T-helper 1 cell treated with Interleukin-12 subunit alpha and Interleukin-12 subunit beta and Interleukin-4 antibody, amounts not matched to agents 30 ng/mL and 1 ng/mL, for 36 hours (primary cell): Measurements from ENCODE around the gene CSNK2A3. TPM values are rescaled to one million over a fixed set of nuclear protein-coding genes. Genes with fewer than 3 reads are reported as not detected.
"Not testable (repeated sequence)": the region's sequence is repeated elsewhere in the genome, so short reads cannot be mapped to it uniquely, and the experiment has no call there.

Experiments
- intact Hi-C: fragments of 100-400 bp; cut with micrococcal nuclease; formaldehyde crosslinking; loops from one replicate; pipeline ENCODE4 v1.15.1; 2024
- total RNA-seq: library from RNA; stranded (reverse); gene quantifications from 2 replicates; pipeline ENCODE4 v1.2.3, GENCODE V29; 2022

The CSNK2A3 gene
- total RNA-seq, 1 donor from 2014 or later = 1.1 TPM

DNA sequence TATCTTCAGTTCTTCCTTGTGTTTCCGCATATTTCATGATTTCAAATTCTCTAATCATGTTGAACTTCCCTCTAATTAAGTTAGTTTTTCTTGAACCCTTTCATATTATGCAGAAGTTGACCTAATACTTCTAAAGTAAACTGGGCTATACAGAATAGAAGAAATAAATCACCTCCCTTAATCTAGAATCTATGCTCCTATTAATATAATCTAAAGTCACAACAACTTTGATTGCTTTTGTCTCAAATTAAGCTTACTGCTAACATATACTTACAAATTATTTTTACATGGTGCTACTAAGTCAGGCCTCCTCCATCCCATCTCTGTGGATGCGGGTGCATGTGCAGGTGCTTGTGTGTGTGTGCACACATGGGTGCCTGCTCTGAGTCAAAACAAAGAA, 27.3 kb upstream of the CSNK2A3 start:
- intact Hi-C loops = no loop called here

DNA sequence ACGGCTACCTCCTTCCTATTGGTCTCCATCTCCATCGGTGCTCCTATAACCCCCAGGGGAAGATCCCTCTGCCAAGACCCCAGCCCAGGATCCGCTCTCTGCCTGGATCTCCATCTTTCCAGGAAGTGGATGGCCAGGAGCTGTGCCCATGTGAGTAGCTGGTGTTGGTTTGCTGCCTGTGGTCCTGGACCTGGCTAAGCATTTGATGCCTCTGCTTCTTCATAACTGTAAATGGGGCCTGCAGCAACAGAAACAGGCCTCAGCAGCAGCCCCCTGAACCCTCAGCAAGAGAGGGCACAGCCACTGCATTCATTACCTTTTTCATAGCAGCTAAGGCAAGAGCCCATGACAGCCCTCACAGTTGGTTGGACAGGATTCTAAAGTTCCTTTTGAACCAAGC, 26.6 kb upstream of the CSNK2A3 start:
- intact Hi-C loops = no loop called here

DNA sequence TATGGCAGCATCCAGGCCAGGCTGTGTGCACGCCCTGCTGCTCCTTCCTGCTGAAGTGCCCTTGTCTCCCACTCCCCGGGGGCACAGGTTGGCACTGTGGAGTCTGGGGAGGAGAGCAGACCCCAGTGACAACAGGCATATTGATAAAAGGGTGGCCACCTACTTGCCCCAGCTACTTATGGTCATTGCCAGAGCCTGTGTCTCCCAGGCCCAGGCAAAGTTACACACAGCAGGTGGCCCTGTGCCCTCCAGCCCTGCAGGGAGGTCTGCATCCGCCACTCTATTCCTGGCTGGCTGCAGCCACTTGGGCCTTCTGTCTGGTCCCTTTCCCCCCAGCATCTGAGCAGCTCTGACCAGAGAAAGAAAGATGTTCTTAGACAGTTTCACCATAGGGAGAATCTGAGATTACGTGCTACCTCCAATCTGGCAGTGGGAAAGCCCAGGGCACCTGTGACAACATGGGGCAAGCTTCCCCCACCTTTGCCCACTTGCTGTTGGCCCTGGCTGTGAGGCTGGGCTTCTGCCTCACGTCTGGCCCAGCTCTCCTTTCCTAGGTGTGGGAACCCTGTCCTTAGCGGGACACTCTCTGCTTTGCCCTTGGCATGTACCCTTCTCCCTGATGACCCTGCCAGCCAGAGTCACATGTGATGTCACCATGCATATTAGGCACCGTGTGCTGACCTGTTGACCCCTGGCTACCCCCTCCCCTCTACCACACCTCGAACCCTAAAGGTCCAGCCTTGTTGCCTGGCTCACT, 25.3 kb upstream of the CSNK2A3 start:
- intact Hi-C loops = no loop called here

DNA sequence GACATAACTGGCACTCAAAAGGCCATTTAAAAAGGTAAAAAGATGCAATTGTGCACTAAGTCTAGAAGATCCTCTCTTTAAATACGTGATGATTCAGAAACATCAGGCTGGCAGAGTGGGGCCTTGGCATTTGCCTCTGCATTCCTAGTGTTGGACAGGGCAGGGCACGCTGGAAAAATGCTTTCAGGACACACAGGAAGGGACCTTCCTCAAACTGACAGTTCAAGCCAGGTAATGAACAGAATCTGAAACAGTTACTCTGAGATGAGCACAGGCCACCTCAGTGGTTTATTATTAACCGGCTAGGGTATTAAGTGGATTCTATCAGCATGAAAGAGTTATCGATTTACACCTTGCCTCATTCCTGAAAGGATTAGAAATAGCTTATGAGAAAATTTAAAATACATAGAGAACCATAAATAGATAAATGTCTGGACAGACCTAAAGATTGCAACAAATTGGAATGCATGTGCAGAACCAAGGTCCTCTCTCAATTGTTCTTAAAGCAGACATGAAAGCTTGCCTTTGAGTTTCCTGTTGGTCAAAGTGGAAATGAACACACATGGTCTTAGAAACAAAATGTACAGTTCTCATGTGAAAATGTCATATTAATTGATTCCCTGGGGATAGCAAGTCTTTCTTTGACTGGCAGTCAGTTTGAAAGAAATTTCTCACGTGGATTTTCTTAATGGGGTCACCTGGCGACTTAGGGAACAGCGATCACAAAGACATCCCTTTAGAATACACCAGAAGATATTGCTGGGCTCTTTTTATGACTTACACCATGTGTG, 21.5 kb upstream of the CSNK2A3 start:
- intact Hi-C loops = no loop called here

DNA sequence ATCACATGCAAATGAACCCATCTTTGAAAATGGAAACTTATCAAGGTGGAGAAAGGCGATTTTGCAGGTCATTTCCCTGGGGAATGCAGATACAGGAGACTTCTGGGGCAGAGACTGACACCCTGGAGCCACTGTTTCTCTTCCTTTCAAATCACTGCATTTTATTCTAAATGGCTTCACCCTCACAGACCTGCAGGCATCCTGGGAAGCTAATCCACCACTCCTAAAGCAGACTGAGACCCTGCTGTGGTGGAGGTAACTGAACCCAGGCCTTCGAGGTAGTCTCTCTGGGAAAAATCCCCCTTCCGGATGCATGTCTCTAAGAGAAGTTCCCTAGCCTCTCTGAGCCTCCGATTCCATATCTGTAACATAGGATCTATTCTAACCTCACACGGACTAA, 20.9 kb upstream of the CSNK2A3 start:
- intact Hi-C loops = no loop called here

DNA sequence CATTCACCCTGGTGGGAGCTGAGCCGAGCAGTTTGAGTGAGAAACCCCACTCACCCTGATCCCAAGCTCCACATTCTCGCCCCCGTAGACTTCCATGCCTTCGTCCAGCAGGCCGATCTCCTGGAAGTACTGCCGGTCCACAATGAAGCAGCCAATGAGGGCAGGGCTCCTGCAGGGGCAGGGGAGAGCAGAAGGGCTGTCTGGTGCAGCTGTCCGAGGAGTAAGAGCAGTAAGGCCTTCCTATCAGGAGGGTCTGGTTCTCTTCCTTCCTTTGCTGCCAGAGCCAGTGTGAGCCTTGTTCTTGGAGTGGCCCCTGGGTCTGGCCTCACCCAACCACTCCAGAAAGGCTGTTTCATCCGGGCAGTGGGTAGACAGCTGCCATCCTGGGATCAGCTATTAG, 19.4 kb upstream of the CSNK2A3 start:
- intact Hi-C loops = no loop called here

DNA sequence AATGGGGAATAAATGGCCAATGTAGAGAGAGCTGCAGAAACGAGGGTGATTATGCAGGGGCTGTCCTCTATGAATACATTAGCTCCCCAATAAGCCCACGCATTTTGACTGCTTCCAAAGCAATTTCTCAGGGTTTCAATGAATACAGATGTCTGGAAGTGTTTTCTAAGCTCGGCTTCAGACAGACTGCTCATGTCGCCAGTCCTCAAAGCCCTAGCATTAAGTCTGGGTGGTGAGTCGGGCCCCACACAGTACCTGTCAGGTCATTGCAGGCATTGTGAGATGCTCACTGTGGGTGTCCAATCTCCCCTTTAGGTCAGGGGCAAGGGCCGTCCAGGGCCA, 17.9 kb upstream of the CSNK2A3 start:
- intact Hi-C loops = no loop called here

DNA sequence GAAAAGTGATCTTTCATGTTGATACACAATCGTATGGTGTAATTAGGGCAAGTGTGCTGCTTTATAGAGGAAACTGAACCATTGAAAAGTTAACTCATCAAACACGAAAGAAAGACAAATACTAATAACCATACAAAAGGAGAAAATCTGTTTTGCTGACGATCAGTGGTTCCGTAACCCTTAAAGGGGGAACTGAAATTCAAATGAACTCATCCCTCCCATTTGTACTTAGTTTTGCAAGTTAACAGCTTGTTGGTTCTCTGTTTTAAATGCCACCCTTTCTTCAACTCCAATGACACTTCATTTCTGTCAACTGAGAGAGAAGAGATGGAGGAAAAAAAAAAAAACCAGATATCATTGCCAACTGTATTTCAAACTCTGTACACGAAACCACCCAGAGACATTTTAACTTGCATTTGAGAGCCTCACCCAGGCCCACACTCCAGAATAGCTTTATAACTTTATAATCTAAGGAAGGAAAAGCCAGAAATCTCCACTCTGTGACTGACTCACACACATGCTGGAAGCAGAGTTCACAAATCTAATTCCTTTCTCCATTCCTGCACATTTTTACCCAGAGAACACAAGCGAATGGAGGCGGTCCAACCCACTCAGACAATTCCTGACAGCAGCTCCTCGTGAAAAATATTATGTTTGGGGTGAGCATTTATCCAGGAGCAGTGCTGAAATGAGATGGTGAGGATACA, 17.4 kb upstream of the CSNK2A3 start:
- intact Hi-C loops = no loop called here

DNA sequence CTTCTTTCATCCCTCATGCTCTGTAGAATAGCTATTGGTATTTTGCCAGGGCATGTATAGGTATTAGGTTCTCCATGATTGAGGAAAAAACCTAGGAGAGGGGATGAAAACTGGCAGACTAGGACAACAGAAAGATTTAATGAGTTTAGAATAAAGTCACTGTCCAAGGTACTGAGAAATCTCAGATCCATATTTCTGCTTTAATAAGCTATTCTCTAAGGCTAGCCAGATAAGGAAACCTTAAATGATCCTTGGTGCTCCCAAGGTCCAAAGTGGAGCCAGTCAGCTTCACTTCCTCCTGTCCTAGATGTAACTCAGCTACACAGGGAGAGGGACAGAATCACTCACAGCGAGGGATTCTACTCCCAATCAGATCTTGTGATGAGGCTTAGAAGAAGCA, 13.7 kb upstream of the CSNK2A3 start:
- intact Hi-C loops = no loop called here

DNA sequence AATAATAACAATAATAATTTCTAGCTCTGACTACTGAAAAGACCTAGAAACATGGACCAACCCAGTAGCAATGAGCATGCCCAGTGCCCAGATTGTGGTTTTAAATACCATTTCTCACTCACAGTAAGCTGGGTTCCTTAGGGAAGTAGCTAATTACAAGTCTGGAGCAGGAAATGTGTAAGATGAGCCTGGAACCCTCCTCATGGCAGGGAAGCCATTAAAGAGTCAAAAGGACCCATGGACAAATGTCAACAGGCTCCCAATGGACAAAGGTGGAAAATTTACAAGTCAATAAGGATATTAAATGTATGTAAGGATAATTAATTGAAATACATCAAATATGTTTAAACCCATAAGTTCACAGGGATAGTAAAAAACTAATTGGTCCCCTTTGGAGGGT, 10.6 kb upstream of the CSNK2A3 start:
- intact Hi-C loops = no loop called here

DNA sequence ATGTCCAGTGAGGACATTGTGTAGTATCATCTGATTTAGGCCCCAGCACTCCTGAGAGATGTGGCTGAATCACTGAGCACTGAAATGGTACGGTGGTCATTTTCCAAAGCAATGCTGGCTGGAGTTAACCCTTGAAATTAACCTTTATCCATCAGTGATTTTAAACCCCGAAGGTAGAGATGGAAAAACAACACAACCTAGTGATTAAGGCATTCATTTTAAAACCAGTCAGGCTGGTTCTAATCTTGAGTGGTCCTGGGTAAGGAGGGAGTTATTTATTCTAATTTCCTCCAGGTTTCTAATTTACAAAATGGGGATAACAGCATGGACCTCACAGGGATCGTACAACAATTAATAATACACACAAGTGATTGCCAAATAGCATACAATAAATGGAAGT, 6.6 kb upstream of the CSNK2A3 start:
- intact Hi-C loops = no loop called here

DNA sequence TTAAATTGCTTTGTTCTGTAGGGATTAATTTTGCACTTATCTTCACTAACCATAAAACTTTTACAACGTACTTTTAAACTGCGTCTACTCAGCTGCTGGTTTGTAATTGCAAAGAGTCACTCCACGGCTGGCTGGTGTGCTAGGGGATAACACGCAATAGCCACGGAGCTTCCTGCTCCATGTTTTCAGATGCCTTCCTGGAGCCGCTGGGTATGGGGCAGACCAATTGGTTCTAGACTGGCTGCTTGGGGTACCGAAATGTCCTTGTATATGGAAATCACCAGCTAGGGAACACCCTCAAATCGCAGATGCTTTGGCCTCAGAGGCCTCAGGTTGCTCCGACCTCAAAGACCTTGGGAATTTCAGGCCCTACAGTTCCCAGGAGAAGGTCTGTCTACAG, 3.8 kb upstream of the CSNK2A3 start:
- intact Hi-C loops = no loop called here

DNA sequence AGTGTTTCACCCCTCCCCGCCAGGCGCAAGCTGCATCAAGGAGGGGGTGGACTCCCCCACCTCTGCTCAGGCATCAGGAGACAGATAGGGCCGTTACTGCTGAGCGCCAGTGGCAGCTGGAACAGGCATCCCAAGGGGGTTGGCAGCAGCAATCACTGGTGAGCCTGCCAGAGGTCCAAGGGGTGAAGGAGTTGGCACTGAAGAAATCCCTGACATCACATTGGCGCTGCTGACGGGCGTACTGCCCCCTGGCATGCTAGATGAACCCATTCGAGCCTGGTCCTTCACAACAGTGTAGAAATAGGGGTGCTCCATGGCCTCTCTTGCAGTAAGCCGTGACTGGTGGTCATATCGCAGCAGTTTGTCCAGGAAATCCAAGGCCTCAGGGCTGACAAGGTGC, 1.2 kb downstream of the CSNK2A3 start:
- intact Hi-C loops = not testable (repeated sequence)

DNA sequence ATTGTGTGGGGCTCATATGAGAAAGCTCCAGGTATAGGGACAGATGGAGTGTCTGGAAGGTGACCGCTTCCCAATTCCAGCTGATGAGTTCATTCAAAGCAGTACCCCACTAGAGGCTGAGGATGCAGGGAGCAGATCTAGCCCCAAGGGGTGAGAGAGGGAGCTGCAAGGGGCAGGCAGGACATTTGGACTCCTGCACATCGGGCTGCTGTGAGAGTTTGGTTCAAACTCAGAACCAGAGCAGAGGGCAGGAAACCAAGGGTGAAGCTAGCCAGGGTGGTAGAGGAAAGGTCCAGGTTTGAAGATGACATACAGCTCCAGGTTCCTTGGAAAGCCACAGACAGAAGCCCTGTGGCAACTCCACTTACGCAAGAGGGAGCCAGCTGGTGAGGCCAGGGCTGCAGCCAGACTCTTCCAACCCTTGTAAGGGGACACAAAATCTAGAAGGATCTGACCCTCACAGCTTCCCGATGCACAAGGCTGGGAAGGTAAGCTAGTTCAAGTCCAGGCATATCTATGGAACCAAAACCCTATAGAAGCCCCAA, 1.9 kb downstream of the CSNK2A3 start:
- intact Hi-C loops = no loop called here

DNA sequence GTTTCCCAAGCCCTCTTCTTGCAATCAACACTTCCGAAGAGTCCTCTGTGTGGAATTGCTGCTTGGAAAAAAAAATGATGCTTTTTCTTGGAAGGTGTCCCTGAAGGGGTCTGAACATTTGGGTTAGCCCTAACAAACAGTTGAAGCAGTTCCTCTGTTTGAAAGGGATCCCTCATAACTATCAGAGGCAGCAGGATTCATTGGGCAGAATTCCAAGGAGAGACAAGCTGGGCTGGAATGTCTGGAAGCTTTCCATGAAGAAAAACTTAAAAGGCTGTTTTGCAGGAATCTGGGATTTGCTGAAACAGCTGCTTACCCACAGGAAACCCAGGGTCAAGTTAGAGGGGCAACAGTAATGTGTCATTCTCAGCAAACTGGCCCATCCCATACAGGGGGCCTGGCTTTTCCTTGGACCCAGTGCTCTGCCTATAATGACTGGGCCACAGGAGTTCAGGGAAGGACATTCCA, 3.1 kb downstream of the CSNK2A3 start:
- intact Hi-C loops = no loop called here

DNA sequence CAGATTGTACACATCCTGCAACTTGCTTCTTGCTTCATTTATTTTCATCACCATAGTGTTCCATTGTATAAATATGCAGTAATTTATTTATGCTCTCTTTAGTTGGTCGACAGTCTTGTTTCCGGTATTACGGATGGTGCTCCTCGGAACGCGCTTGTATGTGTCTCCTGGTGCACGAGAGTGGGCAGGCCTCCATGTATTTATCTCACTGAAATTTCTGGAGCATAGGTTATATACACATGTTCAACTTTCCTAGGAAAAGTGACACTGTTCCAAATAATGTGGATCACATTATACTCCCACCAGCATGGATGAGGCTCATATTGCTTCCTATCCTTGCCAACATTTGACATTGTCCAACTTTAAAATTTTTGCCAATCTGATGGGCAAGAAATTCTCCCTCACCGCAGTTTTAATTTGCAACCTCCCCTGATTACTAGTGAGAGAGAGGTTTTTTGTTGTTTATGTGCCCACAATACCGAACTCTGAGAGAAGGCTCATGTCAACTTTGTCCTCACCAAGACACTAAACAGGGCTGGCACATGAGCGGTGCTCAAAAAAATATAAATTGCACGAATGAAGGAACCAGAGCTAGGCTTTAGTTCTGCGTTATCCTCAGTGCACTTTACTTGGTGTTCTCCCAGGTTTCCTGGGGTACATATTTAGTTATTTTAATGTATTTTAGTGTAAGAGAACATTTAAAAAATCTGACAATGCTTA, 3.8 kb downstream of the CSNK2A3 start:
- intact Hi-C loops = no loop called here

DNA sequence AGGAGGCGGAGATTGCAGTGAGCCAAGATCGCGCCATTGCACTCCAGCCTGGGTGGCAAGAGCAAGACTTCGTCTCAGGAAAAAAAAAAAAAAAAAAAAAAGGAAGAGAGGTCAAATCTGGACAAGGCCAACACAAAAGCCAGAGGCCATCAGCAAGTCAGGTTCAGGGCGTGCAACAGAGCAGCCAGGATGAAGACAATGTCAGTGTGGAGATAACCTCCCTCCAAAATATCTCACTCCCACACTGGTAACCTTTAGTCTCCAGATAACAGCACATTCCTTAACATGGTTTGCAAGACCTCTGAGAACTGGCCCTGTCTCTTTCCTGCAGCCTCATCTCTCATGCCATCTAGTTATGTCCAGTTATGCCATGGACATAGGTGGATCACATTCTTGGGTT, 4.7 kb downstream of the CSNK2A3 start:
- intact Hi-C loops = no loop called here

DNA sequence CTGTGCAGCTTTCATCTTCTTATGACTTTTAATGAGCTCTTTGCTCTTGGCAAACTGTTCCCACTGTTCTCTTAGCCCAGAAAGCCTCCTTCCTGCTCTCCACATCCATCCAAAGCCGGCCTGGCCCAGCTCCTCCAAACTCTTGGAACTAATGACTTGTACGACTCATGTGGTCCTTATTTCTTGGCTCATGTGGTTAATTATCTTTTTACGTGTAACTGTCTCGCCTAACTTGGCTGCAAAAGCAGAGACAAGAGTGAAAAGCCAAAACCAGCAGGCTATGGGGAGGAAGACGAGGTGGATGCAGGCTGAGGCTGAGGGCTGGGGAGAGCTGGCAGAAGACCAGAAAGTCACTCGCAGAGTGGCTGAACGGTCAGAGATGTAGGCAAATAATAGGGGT, 5.5 kb downstream of the CSNK2A3 start:
- intact Hi-C loops = no loop called here

DNA sequence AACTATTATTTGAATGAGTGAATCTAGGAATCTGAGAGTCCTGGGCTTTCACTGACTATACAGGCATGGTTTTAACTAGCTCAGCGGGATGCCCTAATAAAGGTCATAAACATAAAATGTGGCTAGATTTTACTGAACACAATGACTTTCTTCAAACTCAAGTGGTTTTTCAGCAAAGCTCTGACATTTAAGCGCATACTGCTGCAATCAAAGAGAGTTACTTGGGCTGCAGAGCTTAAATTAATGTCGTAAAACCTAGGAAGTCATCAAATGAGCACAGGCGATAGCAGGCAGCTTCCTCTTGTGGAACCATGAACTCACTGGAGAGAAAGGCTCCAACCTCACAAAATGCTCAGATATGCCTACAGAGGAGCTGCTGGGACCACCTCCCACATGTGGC, 6.7 kb downstream of the CSNK2A3 start:
- intact Hi-C loops = no loop called here

DNA sequence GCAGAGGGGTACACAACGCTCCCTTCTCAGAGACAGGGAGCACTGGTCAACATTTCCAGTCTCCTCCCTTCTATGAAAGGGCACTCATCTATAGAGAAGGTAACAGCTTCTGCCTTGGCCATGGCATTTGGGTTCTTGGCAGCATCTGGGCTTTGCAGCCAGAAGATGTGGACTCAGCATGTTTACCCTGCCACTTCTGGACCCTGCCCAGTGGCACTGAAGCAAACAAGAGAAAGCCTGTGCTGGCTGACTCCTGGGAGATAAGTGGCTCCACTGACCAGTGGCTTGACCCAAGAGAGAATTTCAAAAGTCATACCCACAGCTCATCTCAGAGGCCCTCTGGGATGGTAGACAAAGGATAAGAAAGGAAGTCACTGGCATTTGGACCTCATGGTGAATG, 8.0 kb downstream of the CSNK2A3 start:
- intact Hi-C loops = no loop called here

DNA sequence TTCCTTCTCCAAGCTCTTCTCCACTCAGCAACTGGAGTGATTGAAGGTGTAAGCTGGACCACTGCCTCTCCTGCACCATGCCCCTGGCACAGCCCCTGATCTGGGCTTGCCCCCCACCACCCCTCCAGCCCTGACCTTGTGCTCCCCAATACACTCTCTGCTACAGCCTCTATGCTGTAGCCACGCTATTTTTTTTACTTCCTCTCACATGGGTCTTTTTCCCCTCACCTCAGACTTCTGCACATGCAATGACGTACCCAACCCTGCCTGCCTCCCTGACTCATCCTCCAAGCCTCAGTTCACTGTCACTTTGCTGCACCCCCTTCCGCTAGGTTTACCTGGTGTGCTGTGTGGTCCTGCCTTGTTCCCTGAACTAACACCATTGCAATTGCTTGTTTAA, 9.0 kb downstream of the CSNK2A3 start:
- intact Hi-C loops = no loop called here
